Gastrocnemius medialis (tissue), 4 donors: ENCODE results near the gene PLA2G1B.

ENCODE experiments used
- CTCF ChIP-seq, 5 experiments: fragments of 450-650 bp in 3 of 5; fragments of 200-600 bp in 2 of 5; sonication (generic) in 2 of 5; IDR thresholded peaks in 4 of 5; conservative IDR thresholded peaks in 1 of 5; 1 replicate in 4 of 5; 2 replicates in 1 of 5; pipeline ENCODE4 v1.5.1; 2016 to 2019; ENCODE audit warnings: antibody characterized with exemption in 5 of 5, mild to moderate bottlenecking in 3 of 5, moderate library complexity in 3 of 5
- POLR2A ChIP-seq, 2 donors: fragments of 450-650 bp; IDR thresholded peaks; one replicate each; pipeline ENCODE4 v1.6.1; 2017; ENCODE audit warnings: antibody characterized with exemption in 2 of 2, mild to moderate bottlenecking in 2 of 2, moderate library complexity in 2 of 2

DNA sequence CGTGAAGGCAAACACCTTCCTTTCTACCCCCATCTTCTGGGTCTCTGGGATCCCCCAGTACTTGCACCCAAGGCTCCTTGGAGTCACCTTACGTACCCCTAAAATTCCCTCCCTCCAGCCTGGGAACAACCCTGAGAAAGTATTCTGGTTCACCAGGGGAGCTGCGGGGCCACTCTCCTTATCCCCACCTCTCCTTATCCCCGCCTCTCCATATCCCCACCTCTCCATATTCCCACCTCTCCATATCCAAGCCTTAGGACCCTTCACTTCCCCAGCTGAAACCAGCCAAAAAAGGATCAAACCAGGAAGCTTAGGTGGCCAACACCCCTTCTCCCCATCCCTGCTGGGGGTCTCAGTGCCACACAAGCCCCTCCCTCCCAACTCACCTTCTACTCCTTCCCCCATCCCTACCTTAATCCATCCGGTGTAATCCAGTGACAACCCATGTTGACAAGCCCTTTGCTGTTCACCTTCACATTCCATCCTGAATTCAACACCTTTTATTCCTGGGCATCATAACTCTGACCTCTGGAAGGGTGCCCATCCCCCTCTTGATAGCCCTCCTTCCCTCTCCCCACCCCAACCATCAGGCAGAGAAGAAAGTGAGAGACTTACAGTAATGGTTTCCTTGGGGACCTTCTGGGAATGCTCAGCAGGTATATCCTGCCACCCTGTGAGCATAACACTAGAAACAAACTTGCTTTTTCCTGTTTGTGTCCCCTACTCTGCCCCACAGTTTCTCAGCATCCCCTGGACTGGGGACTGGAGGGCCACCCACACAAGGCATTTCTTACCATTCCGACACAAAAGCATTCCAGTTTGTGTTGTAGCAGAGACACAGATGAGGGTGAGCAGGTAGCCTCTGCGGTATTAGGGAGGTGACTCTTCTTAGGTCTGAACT lies 43.0 kb upstream of the PLA2G1B start:
- TF ChIP-seq POLR2A (IDR thresholded peaks at IDR 0.05), result no peak
- no peak for TF ChIP-seq CTCF (IDR thresholded peaks at IDR 0.05 in 4 of 5, conservative IDR thresholded peaks at IDR 0.05 in 1 of 5)
